SK-N-SH treated with all-trans-retinoic acid at 6 μM for 48 hours (cell line): ENCODE results near the gene ZFAND3.

Experiments used
- ATAC-seq: fragments of 200-7000 bp; cut with Tn5 transposase; 3 replicates; pipeline ENCODE4 v1.9.1; 2020; ENCODE audit warnings: mild to moderate bottlenecking, moderate library complexity
- BACH2 ChIP-seq: fragments of 250-450 bp; sonication (Bioruptor Pico); IDR thresholded peaks from 2 replicates; pipeline ENCODE4 v1.9.0; 2021; ENCODE audit warnings: mild to moderate bottlenecking, borderline replicate concordance
- CSDC2 ChIP-seq: fragments of 250-450 bp; sonication (Bioruptor Pico); IDR thresholded peaks from 2 replicates; pipeline ENCODE4 v1.5.0; 2020; ENCODE audit warnings: mild to moderate bottlenecking, moderate library complexity
- CSRNP3 ChIP-seq: fragments of 250-450 bp; sonication (Bioruptor Pico); IDR thresholded peaks from 2 replicates; pipeline ENCODE4 v1.5.1; 2021; ENCODE audit warnings: mild to moderate bottlenecking, moderate library complexity
- ESRRG ChIP-seq: fragments of 250-450 bp; sonication (Bioruptor Pico); IDR thresholded peaks from 2 replicates; pipeline ENCODE4 v1.6.1; 2021; ENCODE audit warnings: mild to moderate bottlenecking
- GLIS3 ChIP-seq: fragments of 250-450 bp; sonication (Bioruptor Pico); IDR thresholded peaks from 2 replicates; pipeline ENCODE4 v1.5.0; 2020; ENCODE audit warnings: mild to moderate bottlenecking, moderate library complexity
- OSR1 ChIP-seq: fragments of 250-450 bp; sonication (Bioruptor Pico); IDR thresholded peaks from 2 replicates; pipeline ENCODE4 v1.8.0; 2022; ENCODE audit warnings: moderate library complexity, mild to moderate bottlenecking, inconsistent platforms
- PATZ1 ChIP-seq: fragments of 250-450 bp; sonication (Bioruptor Pico); IDR thresholded peaks from 2 replicates; pipeline ENCODE4 v1.8.0; 2020; ENCODE audit warnings: mild to moderate bottlenecking, moderate library complexity, borderline replicate concordance
- PPARA ChIP-seq: fragments of 250-450 bp; sonication (Bioruptor Pico); IDR thresholded peaks from 2 replicates; pipeline ENCODE4 v1.5.0; 2020; ENCODE audit warnings: mild to moderate bottlenecking, borderline replicate concordance
- RARB ChIP-seq: fragments of 250-450 bp; sonication (Bioruptor Pico); IDR thresholded peaks from 2 replicates; pipeline ENCODE4 v1.8.0; 2021; ENCODE audit warnings: mild to moderate bottlenecking, moderate library complexity
- SNAI2 ChIP-seq: fragments of 250-450 bp; sonication (Bioruptor Pico); IDR thresholded peaks from 2 replicates; pipeline ENCODE4 v1.5.0; 2020; ENCODE audit warnings: mild to moderate bottlenecking, moderate library complexity
- TCF4 ChIP-seq: fragments of 250-450 bp; sonication (Bioruptor Pico); IDR thresholded peaks from 2 replicates; pipeline ENCODE4 v1.8.0; 2021; ENCODE audit warnings: mild to moderate bottlenecking, moderate library complexity, borderline replicate concordance
- TOX ChIP-seq: fragments of 250-450 bp; sonication (Bioruptor Pico); IDR thresholded peaks from 2 replicates; pipeline ENCODE4 v1.8.0; 2021; ENCODE audit warnings: mild to moderate bottlenecking, moderate library complexity, borderline replicate concordance
- TSHZ2 ChIP-seq: fragments of 250-450 bp; sonication (Bioruptor Pico); IDR thresholded peaks from 2 replicates; pipeline ENCODE4 v1.5.0; 2020; ENCODE audit warnings: mild to moderate bottlenecking, moderate library complexity
- ZC3H10 ChIP-seq: fragments of 250-450 bp; sonication (Bioruptor Pico); IDR thresholded peaks from 2 replicates; pipeline ENCODE4 v1.5.1; 2021; ENCODE audit warnings: mild to moderate bottlenecking, moderate library complexity
- ZFP3 ChIP-seq: fragments of 250-450 bp; sonication (Bioruptor Pico); IDR thresholded peaks from 2 replicates; pipeline ENCODE4 v1.5.0; 2020; ENCODE audit warnings: mild to moderate bottlenecking, moderate library complexity
- ZFP30 ChIP-seq: fragments of 450-650 bp; formaldehyde crosslinking; IDR thresholded peaks from 2 replicates; pipeline ENCODE4 v1.5.0; 2022; ENCODE audit warnings: mild to moderate bottlenecking, moderate library complexity
- ZNF565 ChIP-seq: fragments of 450-650 bp; formaldehyde crosslinking; conservative IDR thresholded peaks from 2 replicates; pipeline ENCODE4 v1.5.0; 2020; ENCODE audit warnings: low read depth, mild to moderate bottlenecking, moderate library complexity

ZFAND3 gene

GRCh38 chr6:38024908-38025307 is 205.4 kb downstream of the ZFAND3 start (continued):
- TF ChIP-seq TSHZ2 (CRISPR knock-in tag) (no peak), ZFP30 (CRISPR knock-in tag) (no peak), BACH2 (CRISPR knock-in tag) (no peak), SNAI2 (CRISPR knock-in tag) (no peak), ZC3H10 (CRISPR knock-in tag) (no peak), ZNF565 (CRISPR knock-in tag) (no peak)

GRCh38 chr6:38025451-38025850 is 205.9 kb downstream of the ZFAND3 start:
- ATAC-seq: no peak
- TF ChIP-seq SNAI2 (CRISPR knock-in tag): no peak
- no peak for TF ChIP-seq GLIS3 (CRISPR knock-in tag)
- no peak for TF ChIP-seq TSHZ2 (CRISPR knock-in tag)
- no peak for TF ChIP-seq ZFP3 (CRISPR knock-in tag)
- TF ChIP-seq CSDC2 (CRISPR knock-in tag): no peak
- no peak for TF ChIP-seq ESRRG (CRISPR knock-in tag)
- TF ChIP-seq TOX (CRISPR knock-in tag): no peak
- no peak for TF ChIP-seq CSRNP3
- no peak for TF ChIP-seq OSR1 (CRISPR knock-in tag)
- TF ChIP-seq RARB: no peak
- no peak for TF ChIP-seq PPARA (CRISPR knock-in tag)
- TF ChIP-seq TCF4: no peak
- TF ChIP-seq ZNF565 (CRISPR knock-in tag): no peak

- no peak for ATAC-seq
- TF ChIP-seq PPARA (CRISPR knock-in tag) (no peak), ESRRG (CRISPR knock-in tag) (no peak), PATZ1 (CRISPR knock-in tag) (no peak), CSRNP3 (no peak), ZFP30 (CRISPR knock-in tag) (no peak), SNAI2 (CRISPR knock-in tag) (no peak), ZFP3 (CRISPR knock-in tag) (no peak)
These were observed 208.3 kb downstream of the ZFAND3 start for GRCh38 chr6:38027685-38028373.
